CD1c-positive myeloid dendritic cell (primary cell): ENCODE measurements around the gene HNF4A.
"Not testable (repeated sequence)": the region's sequence is repeated elsewhere in the genome, so short reads cannot be mapped to it uniquely, and the experiment has no call there.

Experiments
- DNase-seq: peaks from one replicate; pipeline ENCODE4 v3.0.0-alpha.2; 2016; ENCODE audit errors: extremely low spot score

Gene HNF4A

GRCh38 chr20:44355498-44356352, at the start of gene HNF4A:
TSS of gene HNF4A (plus strand) at chr20:44355699. CDS start at chr20:44355805, 106 bp downstream.
- no peak for DNase-seq

DNA sequence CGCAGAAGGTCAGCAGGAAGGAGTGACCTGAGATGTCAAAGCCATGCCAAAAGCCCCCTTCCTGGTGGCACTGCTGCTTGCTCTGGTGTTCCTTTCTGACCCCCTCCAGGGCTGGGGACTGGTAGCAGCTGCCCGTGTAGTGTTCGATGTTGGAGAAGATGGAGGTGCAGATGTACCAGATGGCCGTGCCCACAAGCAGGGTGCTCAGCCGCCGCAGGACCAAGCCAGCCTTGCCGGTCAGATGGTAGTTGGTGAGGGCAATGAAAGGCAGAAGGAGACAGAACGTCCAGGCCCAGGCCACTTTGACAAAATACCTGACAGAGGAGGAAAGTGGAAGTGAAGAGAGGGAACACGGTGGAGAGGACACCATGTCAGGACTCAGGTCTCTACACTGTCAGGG, 48.6 kb upstream of the HNF4A start:
- DNase-seq = no peak

- DNase-seq = peak; percentile 18
Measured at GRCh38 chr20:44309763-44310663, 45.5 kb upstream of the HNF4A start.

GRCh38 chr20:44310664-44311639, 44.5 kb upstream of the HNF4A start, which contains the start of gene FITM2:
TSS of gene FITM2 (minus strand) at chr20:44311202. CDS start at chr20:44311148, 54 bp downstream.
- DNase-seq = peak; percentile 98

DNA sequence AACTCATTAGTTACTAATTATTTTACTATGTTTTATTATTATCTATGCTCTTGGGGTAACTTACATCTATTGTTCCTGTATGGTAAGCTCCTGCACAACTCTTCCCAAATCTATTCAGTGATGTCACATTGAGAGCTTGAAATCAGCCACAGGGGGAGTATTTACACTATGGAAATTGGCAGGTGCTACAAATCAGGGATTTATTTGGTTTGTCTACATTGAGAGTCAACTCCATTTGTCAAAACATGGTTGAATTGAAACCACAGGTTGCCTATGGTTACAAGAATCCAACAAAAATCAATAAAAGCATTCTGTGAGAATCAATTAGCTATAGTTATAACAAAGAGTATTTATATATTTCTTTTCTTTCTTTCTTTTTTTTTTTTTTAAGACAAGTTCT, 40.6 kb upstream of the HNF4A start:
- no peak for DNase-seq

- no peak for DNase-seq
Measured at GRCh38 chr20:44319839-44320422, 35.6 kb upstream of the HNF4A start.

DNA sequence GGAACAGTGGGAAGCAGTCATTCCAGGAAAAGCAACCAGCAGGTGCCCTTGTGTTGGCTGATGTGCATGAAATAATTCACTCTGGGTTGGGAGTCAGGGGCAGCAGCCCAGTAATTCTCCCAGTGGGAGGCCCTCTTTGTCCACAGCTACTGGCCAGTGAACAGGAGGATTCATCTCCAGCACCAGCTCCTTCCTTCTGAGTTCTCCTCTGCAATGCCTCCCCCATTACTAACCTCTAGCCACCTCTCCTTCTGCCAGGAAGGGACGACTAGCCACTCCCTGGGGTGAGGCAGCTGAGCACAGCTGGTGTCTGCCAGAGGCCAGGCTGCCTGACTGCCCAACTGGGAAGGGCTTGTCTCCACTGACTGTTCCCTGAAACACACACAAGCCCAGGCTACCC, 31.2 kb upstream of the HNF4A start:
- DNase-seq = no peak

DNA sequence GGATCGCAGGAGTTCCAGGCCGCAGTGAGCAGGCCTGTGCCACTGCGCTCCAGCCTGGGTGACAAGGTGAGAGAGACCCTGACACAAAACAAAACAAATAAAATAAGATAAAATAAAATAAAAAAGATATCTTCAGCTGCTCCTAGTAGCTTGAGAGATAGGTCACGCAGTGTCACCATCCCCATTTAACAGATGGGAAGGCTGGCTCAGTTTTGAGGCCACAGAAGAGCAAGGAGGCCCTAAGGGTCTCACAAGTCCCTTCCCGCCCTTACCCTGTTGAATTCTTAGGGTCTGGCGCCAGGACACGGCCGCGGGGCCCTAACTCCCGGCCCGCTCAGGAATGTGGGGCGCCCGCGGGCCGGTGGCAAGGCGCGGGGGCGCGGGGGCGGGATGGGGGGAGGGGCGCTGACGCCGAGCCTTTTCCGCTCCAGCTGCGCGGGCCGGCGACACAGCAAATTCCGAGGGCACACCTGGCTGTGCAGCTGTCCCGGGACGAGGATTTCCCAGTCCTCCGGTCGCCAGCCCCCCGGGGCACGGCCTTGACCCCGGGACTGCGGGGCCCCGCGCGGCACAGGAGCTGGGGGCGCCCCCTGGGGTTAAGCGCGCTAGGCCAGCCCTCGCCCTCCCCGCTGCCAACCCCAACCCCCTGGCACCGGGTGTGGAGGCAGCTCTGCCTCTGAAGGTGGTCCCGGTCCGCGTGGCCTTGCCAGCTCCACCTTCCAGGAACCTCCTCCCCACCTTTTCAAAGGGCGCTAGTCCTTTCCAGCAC, 28.9 kb upstream of the HNF4A start:
- no peak for DNase-seq

DNA sequence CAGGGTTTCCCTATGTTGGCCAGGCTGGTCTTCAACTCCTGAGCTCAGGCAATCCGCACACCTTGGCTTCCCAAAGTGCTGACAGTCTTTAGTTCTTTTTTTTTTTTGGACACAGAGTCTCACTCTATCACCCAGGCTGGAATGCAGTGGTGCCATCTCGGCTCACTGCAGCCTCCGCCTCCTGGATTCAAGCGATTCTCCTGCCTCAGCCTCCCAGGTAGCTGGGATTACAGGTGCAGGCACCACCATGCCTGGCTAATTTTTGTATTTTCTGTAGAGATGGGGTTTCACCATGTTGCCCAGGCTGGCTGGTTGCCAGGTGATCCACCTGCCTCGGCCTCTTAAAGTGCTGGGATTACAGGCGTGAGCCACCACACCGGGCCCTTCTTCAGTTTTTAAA, 27.8 kb upstream of the HNF4A start:
- DNase-seq = not testable (repeated sequence)

GRCh38 chr20:44328428-44328827, 27.1 kb upstream of the HNF4A start:
- no peak for DNase-seq

DNA sequence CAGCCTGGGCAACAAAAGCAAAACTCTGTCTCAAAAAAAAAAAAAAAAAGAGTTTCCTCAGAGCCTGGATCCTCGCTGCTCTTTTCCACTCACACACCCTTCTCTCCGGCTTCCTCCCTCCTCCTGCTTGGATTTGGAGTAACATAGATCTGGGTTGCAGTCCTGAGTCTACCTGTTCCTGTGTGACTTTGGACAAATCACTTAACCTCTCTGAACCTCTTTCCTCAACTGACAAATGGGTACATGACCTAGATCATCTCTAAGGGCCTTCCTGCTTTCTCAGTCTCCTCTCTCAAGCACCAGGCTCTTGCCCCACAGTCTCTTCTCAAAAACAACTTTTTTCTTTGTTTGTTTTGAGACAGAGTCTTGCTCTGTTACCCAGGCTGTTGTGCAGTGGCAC, 24.3 kb upstream of the HNF4A start:
- no peak for DNase-seq

- no peak for DNase-seq
Measured at GRCh38 chr20:44334306-44334705, 21.2 kb upstream of the HNF4A start.

- no peak for DNase-seq
Measured at GRCh38 chr20:44334709-44335108, 20.8 kb upstream of the HNF4A start.

GRCh38 chr20:44335675-44336074, 19.8 kb upstream of the HNF4A start:
- DNase-seq = no peak

- no peak for DNase-seq
Measured at GRCh38 chr20:44336086-44336485, 19.4 kb upstream of the HNF4A start.

DNA sequence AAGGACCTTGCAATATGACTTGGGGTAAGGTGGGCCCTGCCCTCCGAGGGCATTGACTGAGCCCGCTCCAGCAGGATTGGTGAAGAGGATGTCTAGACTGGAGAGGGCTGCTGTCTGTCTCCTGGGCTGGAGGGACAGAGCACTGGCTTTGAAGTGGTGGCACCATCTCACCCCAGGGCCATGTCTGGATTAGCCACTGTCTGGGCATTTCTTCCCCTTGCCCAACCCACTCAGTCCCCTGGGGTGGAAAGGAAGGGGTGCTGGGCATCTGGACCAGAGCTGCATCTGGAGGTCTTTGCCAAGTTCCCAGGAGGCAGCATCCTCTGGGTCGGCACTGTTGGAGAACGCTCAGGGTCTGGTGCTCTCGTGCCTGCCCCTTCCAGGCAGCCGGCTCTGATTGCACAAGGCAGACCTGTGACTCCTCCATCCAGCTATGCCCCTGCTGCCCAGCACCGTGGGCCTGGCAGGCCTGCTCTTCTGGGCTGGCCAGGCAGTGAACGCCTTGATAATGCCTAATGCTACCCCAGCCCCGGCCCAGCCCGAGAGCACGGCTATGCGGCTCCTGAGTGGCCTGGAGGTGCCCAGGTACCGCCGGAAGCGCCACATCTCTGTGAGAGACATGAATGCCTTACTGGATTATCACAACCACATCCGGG, 18.6 kb upstream of the HNF4A start, which contains the start of gene R3HDML:
Gene R3HDML, plus strand, starts transcription at position 319 of the 656 bp plus-strand sequence. Its CDS starts 115 bp downstream, at position 434.
- no peak for DNase-seq

DNA sequence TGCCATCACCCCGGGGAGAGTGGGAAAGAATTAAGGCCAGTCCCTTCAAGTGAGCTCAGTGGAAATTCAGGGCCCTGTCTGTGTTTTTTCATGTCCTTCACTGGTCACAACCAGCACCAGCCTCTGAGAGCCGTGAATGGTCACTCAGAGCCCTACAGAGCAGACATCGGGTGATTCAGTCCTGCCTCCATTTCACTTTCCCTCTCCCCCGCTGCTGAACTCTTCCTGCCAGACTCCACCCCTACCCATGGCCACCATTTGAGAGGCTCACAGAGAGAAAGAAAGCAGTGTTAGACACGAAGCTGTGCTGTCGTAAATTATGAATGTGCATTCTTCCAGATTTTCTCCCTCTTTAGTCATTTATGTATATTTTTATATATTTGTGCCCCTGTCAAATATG, 13.3 kb upstream of the HNF4A start:
- no peak for DNase-seq

- no peak for DNase-seq
Measured at GRCh38 chr20:44343162-44343675, 12.3 kb upstream of the HNF4A start.

GRCh38 chr20:44344723-44345122, 10.8 kb upstream of the HNF4A start:
- DNase-seq = no peak
